CD4-positive, alpha-beta T cell (primary cell): ENCODE data around the gene SIL1. TPM values are rescaled to one million over a fixed set of nuclear protein-coding genes. Genes with fewer than 3 reads are reported as not detected.

Source experiments
- ATAC-seq: fragments of 200-7000 bp; cut with Tn5 transposase; one replicate; pipeline ENCODE4 v1.10.0; 2022; ENCODE audit warnings: mild to moderate bottlenecking; ENCODE audit not compliant: poor library complexity
- CTCF ChIA-PET: fragments of 350-600 bp; sonication (Branson Sonifier 250); formaldehyde crosslinking; loops from one replicate; lab custom pipeline; 2021; ENCODE audit warnings: antibody characterized with exemption, inconsistent platforms; lab: Charles Lee
- POLR2A ChIA-PET: fragments of 350-600 bp; sonication (Branson Sonifier 250); formaldehyde crosslinking; loops from one replicate; lab custom pipeline; 2021; ENCODE audit warnings: antibody characterized with exemption, inconsistent platforms; lab: Charles Lee
- DNase-seq, 14 experiments: peaks; one replicate each; pipeline ENCODE4 v3.0.0-alpha.2; 2013 to 2020; ENCODE audit warnings: mixed read lengths in 2 of 14
- H3K27ac ChIP-seq, 2 donors: one replicate each; pipeline versions ENCODE4 v1.5.1 to v1.7.0; 2013; ENCODE audit warnings: low read length in 2 of 2, low read depth in 1 of 2, mild to moderate bottlenecking in 1 of 2
- H3K27me3 ChIP-seq, 2 experiments: 1 replicate in 1 of 2; 2 replicates in 1 of 2; pipeline versions ENCODE4 v1.6.1 to v1.7.0; 2013; ENCODE audit warnings: low read length in 2 of 2, control low read depth in 1 of 2, mild to moderate bottlenecking in 1 of 2, moderate library complexity in 1 of 2; ENCODE audit not compliant: insufficient read depth in 2 of 2, control insufficient read depth in 1 of 2
- H3K36me3 ChIP-seq: one replicate; pipeline ENCODE4 v1.6.1; 2013; ENCODE audit warnings: low read length, control low read depth; ENCODE audit not compliant: insufficient read depth
- H3K4me1 ChIP-seq: one replicate; pipeline ENCODE4 v1.6.1; 2013; ENCODE audit warnings: low read length, control low read depth; ENCODE audit not compliant: insufficient read depth
- H3K4me3 ChIP-seq: one replicate; pipeline ENCODE4 v1.5.1; 2013; ENCODE audit warnings: mild to moderate bottlenecking, low read length, moderate library complexity
- H3K9me3 ChIP-seq, 2 experiments: 1 replicate in 1 of 2; 2 replicates in 1 of 2; pipeline versions ENCODE4 v1.6.1 to v1.7.0; 2013; ENCODE audit warnings: low read length in 2 of 2, mild to moderate bottlenecking in 2 of 2, control low read depth in 1 of 2, moderate library complexity in 1 of 2; ENCODE audit not compliant: control insufficient read depth in 1 of 2, insufficient read depth in 1 of 2
- H3K27ac Mint-ChIP-seq: one replicate; pipeline ENCODE4 v1.8.0; 2020; ENCODE audit warnings: mixed read lengths
- H3K27me3 Mint-ChIP-seq: one replicate; pipeline ENCODE4 v1.8.0; 2021; ENCODE audit warnings: mixed read lengths
- H3K36me3 Mint-ChIP-seq: one replicate; pipeline ENCODE4 v1.8.0; 2021; ENCODE audit warnings: low read depth, mixed read lengths
- H3K4me1 Mint-ChIP-seq: one replicate; pipeline ENCODE4 v1.8.0; 2021; ENCODE audit warnings: low read depth, mixed read lengths
- H3K4me3 Mint-ChIP-seq: one replicate; pipeline ENCODE4 v1.8.0; 2020; ENCODE audit warnings: mild to moderate bottlenecking, mixed read lengths
- H3K9me3 Mint-ChIP-seq: one replicate; pipeline ENCODE4 v1.8.0; 2020; ENCODE audit warnings: mixed read lengths
- intact Hi-C, 2 experiments: fragments of 100-400 bp; cut with DNase I in 1 of 2; cut with micrococcal nuclease in 1 of 2; formaldehyde crosslinking; loops; one replicate each; pipeline versions ENCODE4 v1.15.1 to v1.9.0; 2023 to 2025; cut with DNase I, micrococcal nuclease
- total RNA-seq, 174 experiments: library from RNA in 2 of 174; stranded (reverse) in 2 of 174; gene quantifications; one replicate each; pipeline ENCODE4 v1.2.3 and lab custom pipeline; 2021 to 2026
- TF ChIP-seq, protein P1 (sequence below): fragments of 200-600 bp; IDR thresholded peaks from one replicate; pipeline ENCODE4 v1.8.0; 2022; ENCODE audit warnings: antibody characterized with exemption, mild to moderate bottlenecking

The SIL1 gene
- total RNA-seq, 2 experiments from 2014 or later: 5.6 to 9.2 TPM

DNA sequence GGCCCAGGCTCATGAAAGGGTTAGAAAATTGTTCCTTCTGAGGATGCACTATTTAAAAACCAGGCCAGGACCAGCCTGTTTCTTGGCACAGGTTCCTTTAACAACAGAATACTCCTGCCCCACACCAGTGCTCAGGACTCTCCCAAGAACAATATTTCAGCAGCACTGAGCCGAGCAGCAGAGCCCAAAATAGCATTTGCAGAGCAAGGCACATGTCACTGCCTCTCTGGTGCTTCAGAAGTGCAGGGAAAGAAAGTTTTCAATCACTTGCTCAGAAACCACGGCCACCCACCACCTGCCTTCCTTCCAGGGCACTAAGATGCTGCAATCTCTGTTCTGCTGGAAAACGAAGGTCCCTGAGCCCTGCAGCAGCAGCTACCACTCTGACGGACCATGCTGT lies 77.6 kb downstream of the SIL1 start:
- TF ChIP-seq, protein P1, sequence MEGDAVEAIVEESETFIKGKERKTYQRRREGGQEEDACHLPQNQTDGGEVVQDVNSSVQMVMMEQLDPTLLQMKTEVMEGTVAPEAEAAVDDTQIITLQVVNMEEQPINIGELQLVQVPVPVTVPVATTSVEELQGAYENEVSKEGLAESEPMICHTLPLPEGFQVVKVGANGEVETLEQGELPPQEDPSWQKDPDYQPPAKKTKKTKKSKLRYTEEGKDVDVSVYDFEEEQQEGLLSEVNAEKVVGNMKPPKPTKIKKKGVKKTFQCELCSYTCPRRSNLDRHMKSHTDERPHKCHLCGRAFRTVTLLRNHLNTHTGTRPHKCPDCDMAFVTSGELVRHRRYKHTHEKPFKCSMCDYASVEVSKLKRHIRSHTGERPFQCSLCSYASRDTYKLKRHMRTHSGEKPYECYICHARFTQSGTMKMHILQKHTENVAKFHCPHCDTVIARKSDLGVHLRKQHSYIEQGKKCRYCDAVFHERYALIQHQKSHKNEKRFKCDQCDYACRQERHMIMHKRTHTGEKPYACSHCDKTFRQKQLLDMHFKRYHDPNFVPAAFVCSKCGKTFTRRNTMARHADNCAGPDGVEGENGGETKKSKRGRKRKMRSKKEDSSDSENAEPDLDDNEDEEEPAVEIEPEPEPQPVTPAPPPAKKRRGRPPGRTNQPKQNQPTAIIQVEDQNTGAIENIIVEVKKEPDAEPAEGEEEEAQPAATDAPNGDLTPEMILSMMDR: no peak
- CTCF ChIA-PET: no interaction called here
- Mint-ChIP-seq H3K27me3 (no peaks in the 10 kb centered on the region), H3K27ac (no peak overlapping the region), H3K9me3 (no peaks in the 10 kb centered on the region), H3K4me1 (no peaks in the 10 kb centered on the region), H3K36me3 (peaks cover 10% of the 10 kb centered on the region), H3K4me3 (no peak overlapping the region)
- Histone ChIP-seq H3K36me3 (peaks cover 38% of the 10 kb centered on the region), H3K4me3 (no peak overlapping the region), H3K27ac (no peak overlapping the region), H3K27me3 (no peaks in the 10 kb centered on the region), H3K9me3 (no peaks in the 10 kb centered on the region), H3K4me1 (no peaks in the 10 kb centered on the region)
- intact Hi-C loops: no loop called here
- DNase-seq (no peak), ATAC-seq (no peak)
- POLR2A ChIA-PET: no interaction called here

DNA sequence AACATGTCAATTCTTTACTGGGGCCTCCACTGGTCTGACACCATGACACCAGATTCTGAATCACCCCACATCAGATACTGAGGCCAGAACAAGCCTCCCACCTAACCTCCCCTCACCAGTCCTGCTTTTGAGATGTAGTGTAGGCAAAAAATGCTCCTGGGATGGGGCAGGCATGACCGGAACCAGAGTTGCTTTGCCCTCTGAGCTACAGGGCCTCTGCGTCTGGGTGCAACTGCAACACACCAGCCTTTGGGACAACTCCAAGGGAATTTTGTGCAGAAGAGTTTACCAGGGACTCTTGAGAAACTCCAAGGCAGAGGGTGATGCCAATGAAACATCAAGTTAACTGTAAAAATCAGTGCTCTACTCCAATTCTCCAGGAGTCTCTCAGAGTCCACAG lies 79.4 kb downstream of the SIL1 start:
- Histone ChIP-seq H3K36me3 (peaks cover 38% of the 10 kb centered on the region), H3K27me3 (no peaks in the 10 kb centered on the region), H3K27ac (no peak overlapping the region), H3K9me3 (no peaks in the 10 kb centered on the region), H3K4me3 (no peak overlapping the region), H3K4me1 (no peaks in the 10 kb centered on the region)
- Mint-ChIP-seq H3K9me3 (no peaks in the 10 kb centered on the region), H3K36me3 (peaks cover 10% of the 10 kb centered on the region), H3K27me3 (no peaks in the 10 kb centered on the region), H3K4me1 (no peaks in the 10 kb centered on the region), H3K4me3 (no peak overlapping the region), H3K27ac (no peak overlapping the region)
- ChIA-PET CTCF (no interaction called here), POLR2A (no interaction called here)
- intact Hi-C loops: no loop called here
- DNase-seq: no peak
- TF ChIP-seq, protein P1: no peak
- ATAC-seq: no peak

DNA sequence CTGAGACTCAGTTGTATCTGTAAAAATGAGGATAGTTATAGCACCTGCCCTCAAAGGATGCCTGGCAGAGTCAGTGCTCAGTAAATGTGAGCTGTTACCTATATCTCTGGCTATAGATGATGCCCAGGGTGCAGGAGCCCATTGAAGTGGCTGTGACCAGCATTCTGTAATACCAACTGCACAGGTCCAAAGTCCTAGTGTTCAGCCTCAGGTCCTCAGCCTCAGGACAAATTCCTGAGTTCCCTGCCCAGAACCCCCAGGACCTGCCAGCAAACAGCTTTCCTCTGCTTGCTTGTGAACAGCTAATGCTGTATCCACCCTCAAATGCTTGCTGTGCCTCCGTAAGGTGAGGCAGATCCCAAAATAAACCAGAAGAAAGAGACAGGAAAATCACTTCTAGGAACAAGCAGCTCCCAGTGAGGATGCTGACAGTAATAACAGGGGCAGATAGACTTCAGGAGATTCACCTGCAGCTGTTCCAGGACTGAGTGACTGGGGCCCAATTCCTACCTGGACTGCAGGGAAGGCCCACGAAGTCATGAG lies 80.8 kb downstream of the SIL1 start:
- Mint-ChIP-seq H3K27me3 (no peaks in the 10 kb centered on the region), H3K4me1 (no peaks in the 10 kb centered on the region), H3K27ac (no peak overlapping the region), H3K9me3 (peaks cover 2% of the 10 kb centered on the region), H3K36me3 (peaks cover 15% of the 10 kb centered on the region), H3K4me3 (no peak overlapping the region)
- POLR2A ChIA-PET: interaction anchor here (0.6 kb wide), 1 partner anchor 187 kb away, joined by 5 read pairs; no protein-coding TSS in a partner anchor
- Histone ChIP-seq H3K27ac (no peak overlapping the region), H3K9me3 (no peaks in the 10 kb centered on the region), H3K4me1 (no peaks in the 10 kb centered on the region), H3K4me3 (no peak overlapping the region), H3K27me3 (no peaks in the 10 kb centered on the region), H3K36me3 (peaks cover 38% of the 10 kb centered on the region)
- TF ChIP-seq, protein P1: no peak
- CTCF ChIA-PET: no interaction called here
- intact Hi-C loops: no loop called here
- DNase-seq (no peak), ATAC-seq (no peak)
